GM23338 (cell line): Measurements from ENCODE around the gene MICAL3. TPM values are rescaled to one million over a fixed set of nuclear protein-coding genes. Genes with fewer than 3 reads are reported as not detected.

Experiments used
- ATAC-seq: fragments of 200-7000 bp; cut with Tn5 transposase; 3 replicates; pipeline ENCODE4 v1.9.1; 2020
- DNase-seq: peaks from one replicate; pipeline ENCODE4 v3.0.0-alpha.2; 2015; ENCODE audit warnings: low spot score
- H2AFZ ChIP-seq: fragments of 200-600 bp; sonication (generic); 2 replicates; pipeline ENCODE4 v1.8.0; 2016; ENCODE audit warnings: antibody characterized with exemption, mild to moderate bottlenecking, moderate library complexity
- H3F3A ChIP-seq: fragments of 200-600 bp; sonication (generic); replicated peaks from 2 replicates; pipeline ENCODE4 v1.8.0; 2017; ENCODE audit warnings: antibody characterized with exemption, mixed run types, low read depth
- H3K27ac ChIP-seq: fragments of 200-600 bp; sonication (generic); 2 replicates; pipeline ENCODE4 v1.6.1; 2016; ENCODE audit warnings: low read depth
- H3K27me3 ChIP-seq: fragments of 200-600 bp; sonication (generic); 2 replicates; pipeline ENCODE4 v1.8.0; 2016; ENCODE audit warnings: mild to moderate bottlenecking, mixed run types, moderate library complexity; ENCODE audit not compliant: insufficient read depth
- H3K36me3 ChIP-seq: fragments of 200-600 bp; sonication (generic); 2 replicates; pipeline ENCODE4 v1.8.0; 2016; ENCODE audit warnings: mild to moderate bottlenecking; ENCODE audit not compliant: insufficient read depth
- H3K4me1 ChIP-seq: fragments of 200-600 bp; sonication (generic); 2 replicates; pipeline ENCODE4 v1.8.0; 2016; ENCODE audit warnings: mild to moderate bottlenecking, moderate library complexity; ENCODE audit not compliant: insufficient read depth
- H3K4me2 ChIP-seq: fragments of 200-600 bp; sonication (generic); 2 replicates; pipeline ENCODE4 v1.7.1; 2017; ENCODE audit warnings: mixed run types
- H3K4me3 ChIP-seq: fragments of 200-600 bp; sonication (generic); 2 replicates; pipeline ENCODE4 v1.6.1; 2016; ENCODE audit warnings: mixed run types
- H3K79me2 ChIP-seq: fragments of 200-600 bp; sonication (generic); replicated peaks from 2 replicates; pipeline ENCODE4 v1.8.0; 2017; ENCODE audit warnings: mild to moderate bottlenecking; ENCODE audit not compliant: insufficient read depth
- H3K9me2 ChIP-seq: fragments of 200-600 bp; sonication (generic); 2 replicates; pipeline ENCODE4 v1.8.0; 2017; ENCODE audit not compliant: insufficient read depth
- H4K20me1 ChIP-seq: fragments of 200-600 bp; sonication (generic); replicated peaks from 2 replicates; pipeline ENCODE4 v1.8.0; 2017; ENCODE audit warnings: mild to moderate bottlenecking; ENCODE audit not compliant: insufficient read depth
- H3K27ac Mint-ChIP-seq: 2 replicates; pipeline ENCODE4 v1.8.0; 2020; ENCODE audit warnings: inconsistent platforms, mild to moderate bottlenecking, moderate library complexity, mixed read lengths
- H3K27me3 Mint-ChIP-seq: 3 replicates; pipeline ENCODE4 v1.8.0; 2022; ENCODE audit warnings: low read depth, mild to moderate bottlenecking, moderate library complexity, mixed read lengths, inconsistent platforms; ENCODE audit not compliant: insufficient read depth, poor library complexity
- H3K36me3 Mint-ChIP-seq: 3 replicates; pipeline ENCODE4 v1.8.0; 2021; ENCODE audit warnings: low read depth, mild to moderate bottlenecking, inconsistent platforms, moderate library complexity, mixed read lengths
- H3K4me1 Mint-ChIP-seq: 3 replicates; pipeline ENCODE4 v1.8.0; 2020; ENCODE audit warnings: mild to moderate bottlenecking, inconsistent platforms, mixed read lengths
- H3K4me3 Mint-ChIP-seq: 3 replicates; pipeline ENCODE4 v1.8.0; 2021; ENCODE audit warnings: moderate library complexity, mild to moderate bottlenecking, inconsistent platforms, mixed read lengths
- H3K9me3 Mint-ChIP-seq: 3 replicates; pipeline ENCODE4 v1.8.0; 2020; ENCODE audit warnings: moderate library complexity, mild to moderate bottlenecking, inconsistent platforms, mixed read lengths
- CREB1 ChIP-seq: fragments of 250-450 bp; sonication (Bioruptor Pico); IDR thresholded peaks from 2 replicates; pipeline ENCODE4 v1.5.0; 2020; ENCODE audit warnings: low read depth, mild to moderate bottlenecking, moderate library complexity
- EZH2phosphoT487 ChIP-seq: fragments of 200-600 bp; sonication (generic); IDR thresholded peaks from one replicate; pipeline ENCODE4 v1.8.1; 2018; ENCODE audit warnings: antibody characterized with exemption; ENCODE audit not compliant: unreplicated experiment
- NANOG ChIP-seq: IDR thresholded peaks from 2 replicates; pipeline ENCODE4 v1.6.1; 2016; ENCODE audit warnings: antibody characterized with exemption, borderline replicate concordance
- STAT1 ChIP-seq: IDR thresholded peaks from one replicate; pipeline ENCODE4 v1.6.1; 2016; ENCODE audit warnings: antibody characterized with exemption; ENCODE audit not compliant: unreplicated experiment
- ZNF331 ChIP-seq: fragments of 250-450 bp; sonication (Bioruptor Pico); IDR thresholded peaks from 2 replicates; pipeline ENCODE4 v1.5.0; 2020; ENCODE audit warnings: low read depth, mild to moderate bottlenecking, moderate library complexity
- ZNF462 ChIP-seq: fragments of 250-450 bp; sonication (Bioruptor Pico); IDR thresholded peaks from 2 replicates; pipeline ENCODE4 v1.5.0; 2020; ENCODE audit warnings: mild to moderate bottlenecking, moderate library complexity
- polyA plus RNA-seq: library from polyadenylated mRNA; unstranded; fragments of >200 nt; fragmentation: Nextera tagmentation; extraction: Ambion mirVana; gene quantifications from 2 replicates; pipeline ENCODE4 v1.2.1, GENCODE V29; 2016
- total RNA-seq: library from RNA; depleted of rRNA; stranded (reverse); fragments of >200 nt; shearing (Covaris generic); gene quantifications from 2 replicates; pipeline ENCODE4 v1.2.3, GENCODE V29; 2014

The MICAL3 gene
- total and polyA plus RNA-seq, 2 experiments from 2014 or later, result 10.1 to 33.9 TPM

- H4K20me1 ChIP-seq, result peaks cover 5% of the 10 kb centered on the region; the same call in 1 of the 2 replicates
- H2AFZ ChIP-seq, result no peak overlapping the region
- H3F3A ChIP-seq, result no peaks in the 10 kb centered on the region
- no peaks in the 10 kb centered on the region for H3K27me3 ChIP-seq
- H3K4me1 ChIP-seq, result peaks cover 14% of the 10 kb centered on the region
- H3K4me3 ChIP-seq, result no peak overlapping the region
- H3K4me2 ChIP-seq, result no peak overlapping the region
- peaks cover 94% of the 10 kb centered on the region for H3K79me2 ChIP-seq
- TF ChIP-seq EZH2phosphoT487 (no peak), CREB1 (CRISPR knock-in tag) (no peak), ZNF462 (CRISPR knock-in tag) (no peak), STAT1 (no peak), NANOG (no peak), ZNF331 (CRISPR knock-in tag) (no peak)
- Mint-ChIP-seq H3K4me1 (peaks cover 39% of the 10 kb centered on the region), H3K36me3 (no peaks in the 10 kb centered on the region), H3K4me3 (no peak overlapping the region), H3K27ac (no peak overlapping the region), H3K27me3 (peaks cover 2% of the 10 kb centered on the region), H3K9me3 (no peaks in the 10 kb centered on the region)
- H3K36me3 ChIP-seq, result no peaks in the 10 kb centered on the region
- ATAC-seq (no peak), DNase-seq (no peak)
- no peak overlapping the region for H3K27ac ChIP-seq
- H3K9me2 ChIP-seq, result no peaks in the 10 kb centered on the region
These were observed 73.6 kb downstream of the MICAL3 start for GRCh38 chr22:17950651-17951214.
